ENCODE measurements around the gene NFIB. TPM values are rescaled to one million over a fixed set of nuclear protein-coding genes. Genes with fewer than 3 reads are reported as not detected.

The NFIB gene
- total and polyA plus RNA-seq, 2 of the 8 experiments (the other 6 are each of a cell fraction or from before 2014, with no cell fraction given): 2.6 to 13.1 TPM

DNA sequence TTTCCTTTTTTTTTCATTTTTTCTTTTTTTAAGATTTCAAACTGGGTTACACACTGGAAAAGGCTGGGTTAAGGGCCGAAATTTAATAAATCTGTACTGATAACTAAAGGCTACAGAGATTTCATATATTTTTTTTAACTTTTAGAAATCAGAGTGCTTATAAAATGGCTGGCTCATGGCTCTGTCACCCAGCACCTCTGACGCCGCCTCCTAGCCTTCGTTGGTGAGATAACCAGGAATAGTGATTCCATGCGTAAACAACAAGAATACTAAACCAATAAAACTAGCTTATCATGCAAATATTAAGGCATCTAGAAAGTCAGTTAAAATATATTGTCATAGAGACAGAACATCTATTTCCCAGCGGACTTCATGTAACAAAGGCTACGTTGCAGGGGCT is 226.4 kb downstream of the NFIB start (continued):
- peak; percentile 59; the same call in 1 of the 2 replicates for TF ChIP-seq YY1 (IDR thresholded peaks at IDR 0.05; ENCODE audit: low read depth, low read length)
- TF ChIP-seq EGR1 (IDR thresholded peaks at IDR 0.05; ENCODE audit: borderline replicate concordance, low read depth, low read length): no peak
- TF ChIP-seq CBX5 (IDR thresholded peaks at IDR 0.05; ENCODE audit: low read depth, low read length): no peak
